Panc1 (cell line): Measurements from ENCODE around the gene STAM.

Experiments used
- CTCF ChIP-seq: fragments of 450-650 bp; IDR thresholded peaks from 2 replicates; pipeline ENCODE4 v1.5.1; 2017; ENCODE audit warnings: mild to moderate bottlenecking
- POLR2AphosphoS5 ChIP-seq: IDR thresholded peaks from 2 replicates; pipeline ENCODE4 v1.6.1; 2012; ENCODE audit warnings: mild to moderate bottlenecking, low read depth, low read length, moderate library complexity

DNA sequence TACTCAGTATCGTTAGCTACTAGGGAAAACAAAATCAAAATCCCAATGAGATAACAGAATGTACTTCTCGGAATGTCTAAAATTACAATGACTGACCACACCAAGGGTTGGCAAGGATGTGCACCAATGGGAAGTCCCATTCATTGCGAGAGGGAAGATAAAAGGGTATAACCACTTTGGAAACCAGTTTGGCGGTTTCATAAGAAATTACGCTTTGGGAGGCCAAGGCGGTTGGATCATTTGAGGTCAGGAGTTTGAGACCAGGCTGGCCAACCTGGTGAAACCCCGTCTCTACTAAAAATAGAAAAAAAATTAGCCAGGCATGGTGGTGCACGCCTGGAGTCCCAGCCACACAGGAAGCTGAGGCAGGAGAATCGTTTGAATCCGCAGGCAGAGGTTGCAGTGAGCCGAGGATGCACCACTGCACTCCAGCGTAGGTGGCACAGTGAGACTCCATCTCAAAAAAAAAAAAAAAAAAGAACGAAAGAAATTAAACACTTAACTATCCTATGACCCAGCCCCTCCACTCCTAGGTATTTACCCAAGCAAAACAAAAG is 34.4 kb upstream of the STAM start:
- no peak for TF ChIP-seq POLR2AphosphoS5
- TF ChIP-seq CTCF: no peak
